ENCODE data around the gene SLC24A3. TPM values are rescaled to one million over a fixed set of nuclear protein-coding genes. Genes with fewer than 3 reads are reported as not detected.

SLC24A3 gene
- total and polyA plus RNA-seq, 7 experiments from 2014 or later = 0.58 to 1.0 TPM; not detected in 5

- no peak overlapping the region for H3K4me3 ChIP-seq (ENCODE audit: low read length)
- no peak overlapping the region for H3K27ac ChIP-seq (ENCODE audit: low read depth, low read length)
- H3K9me3 ChIP-seq (ENCODE audit: control insufficient read depth in 2 of 3, low read length in 3 of 3) = no peaks in the 10 kb centered on the region
- intact Hi-C loops (cut with micrococcal nuclease) = no loop called here
- no peaks in the 10 kb centered on the region for H3K27me3 ChIP-seq (ENCODE audit: control insufficient read depth in 2 of 2, insufficient read depth in 2 of 2, low read length in 2 of 2)
- Mint-ChIP-seq H3K9me3 (peaks cover 0 to 5% (median 0%) of the 10 kb centered on the region in 11 donors), H3K4me1 (no peaks in the 10 kb centered on the region), H3K36me3 (no peaks in the 10 kb centered on the region), H3K27ac (no peak overlapping the region), H3K27me3 (peaks cover 10 to 45% (median 22%) of the 10 kb centered on the region in 5 donors), H3K4me3 (no peak overlapping the region)
- DNase-seq (no peak), ATAC-seq (no peak)
- ChIA-PET CTCF (interaction anchor here (0.7 kb wide), 1 partner anchor 31 kb away, joined by 3 read pairs; no protein-coding TSS in a partner anchor), POLR2A (no interaction called here)
- H3K4me1 ChIP-seq (ENCODE audit: control insufficient read depth in 2 of 2, insufficient read depth in 2 of 2, low read length in 2 of 2) = no peaks in the 10 kb centered on the region
- no peaks in the 10 kb centered on the region for H3K36me3 ChIP-seq (ENCODE audit: control insufficient read depth in 2 of 3, insufficient read depth in 3 of 3, low read length in 3 of 3)
These were observed 551.8 kb downstream of the SLC24A3 start for GRCh38 chr20:19764207-19764606.

DNA sequence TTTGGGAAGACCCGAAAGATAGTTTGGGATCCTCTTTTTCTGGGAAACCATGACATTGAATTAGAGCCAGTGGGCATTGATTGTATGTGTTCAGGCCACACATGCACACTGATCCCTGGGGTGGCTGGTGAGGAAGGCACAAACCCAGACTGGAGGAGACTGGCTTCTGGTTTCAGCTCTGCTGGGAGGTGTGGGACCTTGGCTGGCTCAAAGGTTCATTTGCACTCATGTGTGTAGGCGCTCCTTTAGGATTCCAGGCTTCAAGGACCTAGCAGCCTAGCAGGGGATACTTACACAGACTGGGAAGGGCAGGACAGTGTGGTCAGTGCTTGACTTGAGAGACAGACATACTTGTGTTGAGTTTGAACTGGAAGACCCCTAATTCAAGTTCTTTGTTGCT is 552.8 kb downstream of the SLC24A3 start:
- DNase-seq (no peak), ATAC-seq (no peak)
- Mint-ChIP-seq H3K27me3 (peaks cover 5 to 43% (median 16%) of the 10 kb centered on the region in 5 donors), H3K9me3 (peaks cover 0 to 3% (median 0%) of the 10 kb centered on the region in 11 donors), H3K4me3 (no peak overlapping the region), H3K27ac (no peak overlapping the region), H3K4me1 (peaks cover 0 to 2% (median 0%) of the 10 kb centered on the region in 7 donors), H3K36me3 (no peaks in the 10 kb centered on the region)
- Histone ChIP-seq H3K4me3 (ENCODE audit: low read length) (no peak overlapping the region), H3K27ac (ENCODE audit: low read depth, low read length) (no peak overlapping the region), H3K36me3 (ENCODE audit: control insufficient read depth in 2 of 3, insufficient read depth in 3 of 3, low read length in 3 of 3) (no peaks in the 10 kb centered on the region), H3K9me3 (ENCODE audit: control insufficient read depth in 2 of 3, low read length in 3 of 3) (no peaks in the 10 kb centered on the region), H3K4me1 (ENCODE audit: control insufficient read depth in 2 of 2, insufficient read depth in 2 of 2, low read length in 2 of 2) (no peaks in the 10 kb centered on the region), H3K27me3 (ENCODE audit: control insufficient read depth in 2 of 2, insufficient read depth in 2 of 2, low read length in 2 of 2) (no peaks in the 10 kb centered on the region)
- CTCF ChIA-PET = no interaction called here
- intact Hi-C loops (cut with micrococcal nuclease) = no loop called here
- POLR2A ChIA-PET = no interaction called here

GRCh38 chr20:19765913-19766312 is 553.5 kb downstream of the SLC24A3 start:
- no peaks in the 10 kb centered on the region for H3K36me3 ChIP-seq (ENCODE audit: control insufficient read depth in 2 of 3, insufficient read depth in 3 of 3, low read length in 3 of 3)
- ChIA-PET POLR2A (no interaction called here), CTCF (no interaction called here)
- DNase-seq (no peak), ATAC-seq (no peak)
- H3K9me3 Mint-ChIP-seq = peaks cover 0 to 3% (median 0%) of the 10 kb centered on the region in 11 donors
- no peaks in the 10 kb centered on the region for H3K9me3 ChIP-seq (ENCODE audit: control insufficient read depth in 2 of 3, low read length in 3 of 3)
- intact Hi-C loops (cut with micrococcal nuclease) = no loop called here
- H3K4me3 Mint-ChIP-seq = no peak overlapping the region
- H3K27me3 Mint-ChIP-seq = peaks cover 5 to 36% (median 19%) of the 10 kb centered on the region in 5 donors
- no peak overlapping the region for H3K27ac Mint-ChIP-seq
- H3K4me1 ChIP-seq (ENCODE audit: control insufficient read depth in 2 of 2, insufficient read depth in 2 of 2, low read length in 2 of 2) = no peaks in the 10 kb centered on the region
- no peaks in the 10 kb centered on the region for H3K27me3 ChIP-seq (ENCODE audit: control insufficient read depth in 2 of 2, insufficient read depth in 2 of 2, low read length in 2 of 2)
- peaks cover 0 to 2% (median 0%) of the 10 kb centered on the region in 7 donors for H3K4me1 Mint-ChIP-seq
- no peak overlapping the region for H3K27ac ChIP-seq (ENCODE audit: low read depth, low read length)
- H3K36me3 Mint-ChIP-seq = no peaks in the 10 kb centered on the region
- H3K4me3 ChIP-seq (ENCODE audit: low read length) = no peak overlapping the region

DNA sequence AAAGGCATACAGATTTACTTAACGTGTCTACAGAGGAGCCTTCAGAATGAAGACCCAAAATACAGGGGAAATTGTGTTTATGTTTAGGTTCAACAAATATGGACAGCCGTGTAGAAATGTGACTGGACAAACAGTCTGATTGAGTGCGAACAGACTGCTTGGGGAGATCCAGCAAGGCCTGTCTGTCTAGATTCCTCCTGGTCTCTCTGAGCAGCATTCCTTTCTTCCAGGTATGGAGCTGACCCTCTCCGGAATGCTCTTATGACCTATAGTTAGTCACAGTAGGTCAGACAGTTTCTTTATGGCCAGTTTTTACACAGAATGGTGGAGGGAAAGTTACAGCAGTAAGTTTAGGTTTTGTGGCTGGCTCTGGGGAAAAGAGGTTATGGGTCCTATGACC is 554.6 kb downstream of the SLC24A3 start:
- ATAC-seq (no peak), DNase-seq (no peak)
- peaks cover under 1 to 34% (median 19%) of the 10 kb centered on the region in 5 donors for H3K27me3 Mint-ChIP-seq
- POLR2A ChIA-PET = no interaction called here
- Histone ChIP-seq H3K27me3 (ENCODE audit: control insufficient read depth in 2 of 2, insufficient read depth in 2 of 2, low read length in 2 of 2) (no peaks in the 10 kb centered on the region), H3K36me3 (ENCODE audit: control insufficient read depth in 2 of 3, insufficient read depth in 3 of 3, low read length in 3 of 3) (no peaks in the 10 kb centered on the region), H3K27ac (ENCODE audit: low read depth, low read length) (no peak overlapping the region), H3K9me3 (ENCODE audit: control insufficient read depth in 2 of 3, low read length in 3 of 3) (no peaks in the 10 kb centered on the region), H3K4me1 (ENCODE audit: control insufficient read depth in 2 of 2, insufficient read depth in 2 of 2, low read length in 2 of 2) (no peaks in the 10 kb centered on the region), H3K4me3 (ENCODE audit: low read length) (no peak overlapping the region)
- H3K9me3 Mint-ChIP-seq = peaks cover 0 to 3% (median 0%) of the 10 kb centered on the region in 11 donors
- no peaks in the 10 kb centered on the region for H3K36me3 Mint-ChIP-seq
- H3K4me1 Mint-ChIP-seq = peaks cover 0 to 2% (median 0%) of the 10 kb centered on the region in 7 donors
- H3K4me3 Mint-ChIP-seq = no peak overlapping the region
- intact Hi-C loops (cut with micrococcal nuclease) = no loop called here
- CTCF ChIA-PET = no interaction called here
- H3K27ac Mint-ChIP-seq = no peak overlapping the region

- Mint-ChIP-seq H3K27me3 (peaks cover 2 to 30% (median 15%) of the 10 kb centered on the region in 5 donors), H3K4me3 (no peak overlapping the region), H3K4me1 (peaks cover 0 to 2% (median 0%) of the 10 kb centered on the region in 7 donors), H3K27ac (no peak overlapping the region), H3K9me3 (peaks cover 0 to 2% (median 0%) of the 10 kb centered on the region in 11 donors), H3K36me3 (no peaks in the 10 kb centered on the region)
- ATAC-seq = no peak
- no peaks in the 10 kb centered on the region for H3K9me3 ChIP-seq (ENCODE audit: control insufficient read depth in 2 of 3, low read length in 3 of 3)
- H3K4me3 ChIP-seq (ENCODE audit: low read length) = no peak overlapping the region
- no peak overlapping the region for H3K27ac ChIP-seq (ENCODE audit: low read depth, low read length)
- intact Hi-C loops (cut with micrococcal nuclease) = no loop called here
- H3K36me3 ChIP-seq (ENCODE audit: control insufficient read depth in 2 of 3, insufficient read depth in 3 of 3, low read length in 3 of 3) = no peaks in the 10 kb centered on the region
- DNase-seq = no peak
- H3K4me1 ChIP-seq (ENCODE audit: control insufficient read depth in 2 of 2, insufficient read depth in 2 of 2, low read length in 2 of 2) = no peaks in the 10 kb centered on the region
- H3K27me3 ChIP-seq (ENCODE audit: control insufficient read depth in 2 of 2, insufficient read depth in 2 of 2, low read length in 2 of 2) = no peaks in the 10 kb centered on the region
- POLR2A ChIA-PET = no interaction called here
- CTCF ChIA-PET = no interaction called here
These were observed 555.9 kb downstream of the SLC24A3 start for GRCh38 chr20:19768325-19768842.

DNA sequence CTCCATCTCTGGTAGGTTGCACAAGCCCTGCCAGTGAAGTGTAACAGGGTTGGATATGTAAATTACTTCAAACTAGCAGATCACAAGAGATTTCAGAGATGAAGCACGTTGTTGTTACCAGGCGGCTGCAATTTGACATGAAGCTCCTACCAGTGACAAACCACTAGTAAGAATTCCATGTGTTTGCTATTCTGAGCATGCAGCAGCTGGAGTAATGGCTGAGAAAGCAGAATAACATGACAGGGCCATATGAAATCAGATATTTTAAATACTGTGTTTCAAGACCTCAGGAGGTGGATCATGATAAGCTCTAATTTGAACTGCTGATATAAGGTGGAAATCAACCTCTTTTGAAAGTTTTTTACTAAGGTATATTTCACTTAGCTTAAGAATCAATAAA is 557.1 kb downstream of the SLC24A3 start:
- Histone ChIP-seq H3K27ac (ENCODE audit: low read depth, low read length) (no peak overlapping the region), H3K4me3 (ENCODE audit: low read length) (no peak overlapping the region), H3K36me3 (ENCODE audit: control insufficient read depth in 2 of 3, insufficient read depth in 3 of 3, low read length in 3 of 3) (no peaks in the 10 kb centered on the region), H3K9me3 (ENCODE audit: control insufficient read depth in 2 of 3, low read length in 3 of 3) (no peaks in the 10 kb centered on the region), H3K4me1 (ENCODE audit: control insufficient read depth in 2 of 2, insufficient read depth in 2 of 2, low read length in 2 of 2) (no peaks in the 10 kb centered on the region), H3K27me3 (ENCODE audit: control insufficient read depth in 2 of 2, insufficient read depth in 2 of 2, low read length in 2 of 2) (no peaks in the 10 kb centered on the region)
- H3K27ac Mint-ChIP-seq = no peak overlapping the region
- CTCF ChIA-PET = no interaction called here
- H3K27me3 Mint-ChIP-seq = peaks cover 2 to 30% (median 15%) of the 10 kb centered on the region in 5 donors
- POLR2A ChIA-PET = no interaction called here
- no peak overlapping the region for H3K4me3 Mint-ChIP-seq
- H3K4me1 Mint-ChIP-seq = peaks cover 0 to 2% (median 0%) of the 10 kb centered on the region in 7 donors
- intact Hi-C loops (cut with micrococcal nuclease) = no loop called here
- peaks cover 0 to 2% (median 0%) of the 10 kb centered on the region in 11 donors for H3K9me3 Mint-ChIP-seq
- ATAC-seq = no peak
- no peak for DNase-seq
- no peaks in the 10 kb centered on the region for H3K36me3 Mint-ChIP-seq

DNA sequence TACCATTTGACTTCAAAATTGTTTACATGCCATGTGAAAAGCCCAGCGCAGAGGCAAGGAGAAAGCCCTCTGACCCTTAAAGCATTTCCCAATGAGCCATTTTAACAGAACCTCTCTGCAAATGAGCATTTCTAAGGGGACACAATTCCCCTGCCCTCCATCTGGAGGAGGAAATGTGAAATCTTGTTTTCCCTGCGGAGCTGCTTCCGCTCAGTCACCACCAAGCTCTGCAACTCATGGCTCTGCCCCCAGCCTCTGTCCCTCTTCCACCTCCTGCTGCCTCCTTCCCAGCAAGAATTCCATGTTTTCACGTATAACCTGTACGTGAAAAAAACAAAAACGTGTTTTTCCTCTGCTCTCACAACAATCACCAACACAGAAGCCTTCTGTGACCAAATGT is 557.9 kb downstream of the SLC24A3 start:
- DNase-seq = no peak
- H3K4me1 ChIP-seq (ENCODE audit: control insufficient read depth in 2 of 2, insufficient read depth in 2 of 2, low read length in 2 of 2) = no peaks in the 10 kb centered on the region
- no peak overlapping the region for H3K4me3 ChIP-seq (ENCODE audit: low read length)
- Mint-ChIP-seq H3K36me3 (no peaks in the 10 kb centered on the region), H3K27me3 (peaks cover 2 to 30% (median 15%) of the 10 kb centered on the region in 5 donors), H3K27ac (no peak overlapping the region), H3K4me1 (peaks cover 0 to 2% (median 0%) of the 10 kb centered on the region in 7 donors), H3K9me3 (peaks cover 0 to 2% (median 0%) of the 10 kb centered on the region in 11 donors), H3K4me3 (no peak overlapping the region)
- CTCF ChIA-PET = no interaction called here
- intact Hi-C loops (cut with micrococcal nuclease) = no loop called here
- no peak for ATAC-seq
- no peaks in the 10 kb centered on the region for H3K36me3 ChIP-seq (ENCODE audit: control insufficient read depth in 2 of 3, insufficient read depth in 3 of 3, low read length in 3 of 3)
- POLR2A ChIA-PET = no interaction called here
- H3K9me3 ChIP-seq (ENCODE audit: control insufficient read depth in 2 of 3, low read length in 3 of 3) = no peaks in the 10 kb centered on the region
- H3K27ac ChIP-seq (ENCODE audit: low read depth, low read length) = no peak overlapping the region
- no peaks in the 10 kb centered on the region for H3K27me3 ChIP-seq (ENCODE audit: control insufficient read depth in 2 of 2, insufficient read depth in 2 of 2, low read length in 2 of 2)

Data from naive thymus-derived CD4-positive, alpha-beta T cell (primary cell).